SH-SY5Y (cell line): Measurements from ENCODE around the gene CLIC4.

Source experiments
- GATA2 ChIP-seq: IDR thresholded peaks from 2 replicates; pipeline ENCODE4 v1.6.1; 2011; ENCODE audit warnings: mild to moderate bottlenecking, low read depth, low read length
- GATA3 ChIP-seq: IDR thresholded peaks from 2 replicates; pipeline ENCODE4 v1.6.1; 2011; ENCODE audit warnings: low read depth, mild to moderate bottlenecking, low read length, moderate library complexity

Gene CLIC4

DNA sequence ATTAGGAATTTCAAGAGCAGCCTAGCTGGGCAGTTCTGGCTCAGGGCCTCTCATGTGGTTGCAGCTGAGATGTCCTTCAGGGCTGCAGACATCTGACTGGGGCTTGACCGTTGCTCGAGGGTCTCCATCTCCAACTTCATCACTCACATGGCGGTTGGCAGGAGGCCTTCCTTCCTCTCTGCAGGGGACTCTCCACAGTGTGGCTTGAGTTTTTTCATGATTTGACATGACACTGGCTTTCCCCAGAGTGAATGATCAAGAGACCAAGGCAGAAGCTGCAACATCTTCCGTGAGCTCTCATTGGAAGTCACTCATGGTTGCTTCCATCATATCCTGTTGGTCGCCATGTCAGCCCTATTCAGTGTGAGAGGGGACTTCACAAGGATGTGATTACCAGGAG, 110.2 kb downstream of the CLIC4 start:
- no peak for TF ChIP-seq GATA3
- no peak for TF ChIP-seq GATA2

DNA sequence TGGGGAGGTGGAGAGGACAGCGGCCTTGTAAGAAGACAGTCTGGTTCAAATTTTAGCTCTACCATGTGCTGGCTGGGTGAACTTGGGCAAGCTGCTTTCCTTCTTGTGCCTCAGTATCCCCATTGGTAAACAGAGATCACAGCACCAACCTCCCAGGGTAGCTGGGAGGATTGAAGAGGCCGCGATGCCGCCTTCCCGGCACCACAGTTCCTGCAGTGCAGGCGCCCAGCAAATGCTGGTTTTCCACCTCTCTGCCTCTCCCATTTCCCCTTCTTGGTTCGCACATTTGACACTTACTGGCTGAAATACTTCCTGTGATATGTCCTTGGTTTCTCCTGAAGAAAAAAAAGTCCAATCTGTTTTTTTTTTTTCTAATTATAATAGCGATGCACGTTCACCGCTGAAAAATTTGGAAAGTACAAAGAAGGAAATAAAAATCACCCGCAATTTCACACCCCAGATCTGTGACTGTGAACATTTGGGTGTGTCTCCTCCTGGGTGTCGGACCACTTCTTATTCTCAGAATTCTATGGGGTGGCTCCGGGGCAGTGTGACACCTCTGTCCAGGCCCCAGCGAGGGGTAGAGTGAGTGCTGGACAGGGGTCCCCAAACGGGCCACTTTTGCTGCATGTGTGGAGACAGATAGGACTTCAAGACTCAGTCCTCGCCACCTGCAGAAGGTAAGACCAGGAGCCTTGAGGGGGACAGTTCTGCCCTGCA, 111.7 kb downstream of the CLIC4 start:
- TF ChIP-seq GATA2 = no peak
- no peak for TF ChIP-seq GATA3

DNA sequence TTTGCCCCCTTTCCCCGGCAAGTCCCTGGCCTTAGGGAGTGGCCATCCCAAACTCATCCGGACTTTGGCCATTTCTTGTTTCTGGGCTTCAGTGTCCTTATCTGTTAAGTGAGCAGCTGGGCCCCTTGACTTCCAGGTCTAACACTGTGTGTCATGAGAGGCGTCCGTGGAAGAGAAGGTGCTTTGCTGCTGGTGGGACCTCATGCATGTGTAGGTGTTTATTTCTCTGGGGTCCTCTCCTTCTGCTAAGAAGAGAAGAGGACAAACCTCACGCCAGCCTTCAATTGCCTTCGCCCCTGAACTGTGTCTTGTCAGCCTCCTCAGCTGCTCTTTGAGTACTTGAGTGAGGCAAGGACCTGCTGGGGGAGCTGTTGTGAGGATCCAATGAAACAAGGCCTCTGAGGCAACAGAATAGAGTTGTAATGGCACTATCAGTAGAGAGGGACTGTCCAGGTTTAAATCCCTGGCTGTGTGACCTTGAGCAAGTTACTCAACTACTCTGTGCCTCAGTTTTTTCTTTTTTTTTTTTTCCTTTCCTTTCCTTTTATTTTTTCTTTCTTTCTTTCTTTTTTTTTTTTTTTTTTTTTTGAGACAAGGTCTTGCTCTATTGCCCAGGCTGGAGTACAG, 112.4 kb downstream of the CLIC4 start:
- TF ChIP-seq GATA2 = no peak
- TF ChIP-seq GATA3 = no peak

DNA sequence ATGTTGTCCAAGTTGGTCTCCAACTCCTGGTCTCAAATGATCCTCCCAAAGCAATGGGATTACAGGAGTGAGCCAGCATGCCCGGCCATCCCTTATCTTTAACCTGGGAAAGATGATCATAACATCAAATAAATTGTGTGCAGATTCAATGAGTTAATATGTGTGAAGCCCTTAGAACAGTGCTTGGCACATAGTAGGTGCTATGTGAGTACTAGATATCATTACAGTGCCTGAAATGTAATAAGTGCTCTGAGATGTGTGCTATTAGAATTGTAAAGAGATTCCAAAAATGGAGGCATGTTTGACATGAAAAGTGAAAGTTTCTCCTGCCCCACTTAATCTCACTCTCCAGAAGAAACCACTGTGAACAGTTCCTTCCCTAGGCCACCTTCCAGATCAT, 113.0 kb downstream of the CLIC4 start:
- TF ChIP-seq GATA3 (no peak), GATA2 (no peak)

DNA sequence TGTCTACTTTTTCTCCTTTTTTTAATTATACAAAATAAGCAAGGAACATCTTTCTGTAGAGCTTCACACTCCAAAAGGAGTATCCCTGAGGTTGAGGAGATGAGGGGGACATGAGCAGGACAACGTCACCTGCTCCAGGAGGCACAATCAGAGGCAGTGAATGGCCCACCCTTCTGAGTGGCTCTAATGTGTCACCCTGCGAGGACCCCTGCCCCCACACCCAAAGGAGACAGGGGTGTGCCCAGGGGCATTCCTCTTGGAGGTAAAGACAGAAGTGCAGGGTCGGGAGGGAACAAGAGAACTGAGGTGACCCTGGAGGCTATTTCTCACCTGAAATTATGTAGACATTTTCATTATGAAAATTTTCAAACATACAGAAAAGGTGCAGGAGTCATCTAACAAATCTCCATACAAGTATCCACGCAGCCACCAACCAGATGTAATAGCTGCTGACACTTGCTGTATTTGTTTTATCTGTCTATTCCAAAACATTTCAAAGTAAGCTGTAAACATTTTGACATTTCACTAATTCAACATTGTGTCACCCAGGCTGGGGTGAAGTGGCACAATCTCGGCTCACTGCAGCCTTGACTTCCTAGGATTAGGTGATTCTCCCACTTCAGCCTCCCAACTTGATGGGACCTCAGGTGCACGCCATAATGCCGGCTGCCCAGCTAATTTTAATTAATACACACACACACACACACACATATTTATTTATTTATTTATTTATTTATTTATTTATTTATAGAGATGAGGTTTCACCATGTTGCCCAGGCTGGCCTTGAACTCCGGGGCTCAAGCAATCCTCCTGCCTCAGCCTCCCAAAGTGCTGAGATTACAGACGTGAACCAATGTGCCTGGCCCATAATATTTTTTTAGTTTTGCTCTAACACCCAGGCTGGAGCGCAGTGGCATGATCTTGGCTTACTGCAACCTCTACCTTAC, 114.1 kb downstream of the CLIC4 start:
- TF ChIP-seq GATA3 = no peak
- TF ChIP-seq GATA2 = no peak

DNA sequence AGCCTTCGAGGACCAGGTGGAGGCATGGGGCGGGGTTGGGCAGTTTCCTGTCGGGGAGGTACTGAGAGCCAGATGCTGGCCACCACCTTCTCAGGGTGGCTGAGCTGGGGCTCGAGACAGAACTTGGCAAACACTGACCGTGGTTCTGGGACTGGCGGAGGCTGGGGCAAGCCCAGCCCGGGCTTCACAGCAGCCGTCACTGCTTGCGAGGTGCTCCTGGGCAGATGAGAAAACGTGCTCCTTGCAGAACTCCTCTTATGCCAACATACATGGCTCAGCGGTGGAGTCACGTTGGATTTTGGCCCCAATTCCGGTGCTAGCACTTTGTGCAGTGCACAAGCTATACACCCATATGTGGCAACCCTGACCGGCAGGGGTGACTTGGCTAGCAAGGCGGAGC, 115.6 kb downstream of the CLIC4 start:
- TF ChIP-seq GATA2 (no peak), GATA3 (no peak)

DNA sequence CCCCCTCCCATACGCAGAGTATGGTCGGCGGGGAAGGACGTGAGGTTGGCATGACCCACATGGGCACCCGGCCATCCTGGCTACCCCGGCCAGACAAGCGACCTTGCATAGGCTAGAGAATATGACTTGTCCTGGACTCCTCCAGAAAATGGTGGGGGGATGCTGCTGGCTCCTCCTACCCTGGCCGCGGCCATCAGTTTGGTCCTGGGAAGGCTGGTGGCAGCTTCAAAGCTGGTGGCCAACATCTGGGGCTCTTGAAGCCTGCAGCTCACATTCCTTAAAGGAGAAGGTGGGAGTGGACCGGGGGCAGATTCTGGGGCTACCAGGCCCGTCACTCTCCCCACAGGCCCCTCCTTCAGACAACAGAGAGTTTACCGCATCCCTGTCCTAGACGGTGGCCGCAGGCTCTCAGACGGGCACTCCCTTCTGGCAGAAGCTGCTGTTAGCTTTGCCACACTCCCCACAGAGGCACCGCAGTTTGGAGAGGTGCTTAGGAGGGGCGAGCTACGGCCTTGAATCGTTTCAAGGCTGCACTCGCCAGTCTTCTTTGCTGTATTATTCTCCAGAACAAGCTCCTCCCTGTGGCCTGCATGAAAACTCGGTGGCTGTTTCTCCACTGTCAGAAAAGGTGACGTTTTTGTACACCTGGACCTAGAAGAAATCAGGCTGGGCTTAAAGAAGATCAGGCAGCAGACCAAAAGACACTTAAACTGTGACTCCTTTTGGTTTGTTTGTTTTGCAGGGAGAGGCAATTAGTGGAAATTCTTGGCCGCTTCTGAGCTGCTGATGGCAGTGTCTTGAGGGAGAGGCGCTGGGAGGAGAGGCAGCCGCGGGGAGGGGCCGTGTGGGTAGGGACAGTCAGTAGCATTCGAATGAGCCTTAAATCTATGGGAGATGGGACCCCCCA, 116.8 kb downstream of the CLIC4 start:
- no peak for TF ChIP-seq GATA2
- no peak for TF ChIP-seq GATA3

DNA sequence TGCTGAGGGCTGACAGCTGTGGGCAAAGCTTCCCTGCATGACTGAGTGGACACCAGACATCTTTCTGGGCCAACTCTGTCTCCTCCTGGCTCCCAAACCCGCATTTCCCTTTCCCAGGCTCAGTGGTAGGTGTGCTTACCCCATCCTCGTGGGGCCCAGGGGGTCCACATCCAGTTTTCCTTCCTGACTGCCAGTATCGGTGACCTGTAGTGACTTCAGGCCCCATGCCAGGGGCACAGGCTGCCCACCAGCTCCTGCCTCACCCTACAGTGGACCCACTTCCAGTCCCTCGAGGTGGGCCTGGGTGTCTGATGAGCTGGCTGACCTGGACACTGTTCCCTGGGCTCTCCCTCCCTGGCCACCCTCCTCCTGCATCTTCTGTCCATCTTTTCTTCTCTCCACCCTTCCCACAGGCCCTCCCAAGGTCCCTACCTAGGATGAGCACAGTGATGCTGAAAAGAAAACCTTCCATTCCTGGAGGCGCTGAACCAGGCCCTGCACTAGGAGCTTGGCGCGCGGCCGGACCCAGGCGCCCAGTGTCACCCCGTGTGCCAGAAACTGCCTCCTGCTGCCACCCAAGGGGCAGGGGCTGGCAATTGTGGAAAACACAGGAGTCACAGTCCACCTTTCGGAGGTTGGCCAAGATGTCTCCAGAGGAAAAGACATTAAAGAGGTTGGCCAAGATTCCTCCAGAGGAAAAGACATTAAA, 117.7 kb downstream of the CLIC4 start:
- TF ChIP-seq GATA3 = no peak
- no peak for TF ChIP-seq GATA2

DNA sequence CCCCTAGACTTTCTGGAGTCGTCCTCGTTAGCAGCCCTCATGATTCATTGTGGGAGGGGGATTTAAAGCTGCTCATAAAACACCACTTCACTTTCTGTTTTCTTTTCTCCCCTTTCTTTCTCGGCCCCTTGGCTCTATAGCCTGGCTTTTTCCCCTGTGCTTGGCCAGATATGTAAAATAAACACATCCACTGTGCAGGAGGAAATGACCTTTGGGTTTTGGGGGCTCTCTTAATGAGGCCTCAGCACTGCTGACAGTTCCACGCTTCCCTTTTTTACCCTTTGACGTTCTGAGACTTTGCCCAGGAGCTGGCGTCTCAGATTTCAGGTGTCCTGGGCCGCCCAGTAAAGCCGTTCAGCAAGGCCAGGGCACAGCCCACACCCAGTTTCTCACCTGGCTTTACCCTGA, 119.1 kb downstream of the CLIC4 start:
- TF ChIP-seq GATA3 = no peak
- TF ChIP-seq GATA2 = no peak

DNA sequence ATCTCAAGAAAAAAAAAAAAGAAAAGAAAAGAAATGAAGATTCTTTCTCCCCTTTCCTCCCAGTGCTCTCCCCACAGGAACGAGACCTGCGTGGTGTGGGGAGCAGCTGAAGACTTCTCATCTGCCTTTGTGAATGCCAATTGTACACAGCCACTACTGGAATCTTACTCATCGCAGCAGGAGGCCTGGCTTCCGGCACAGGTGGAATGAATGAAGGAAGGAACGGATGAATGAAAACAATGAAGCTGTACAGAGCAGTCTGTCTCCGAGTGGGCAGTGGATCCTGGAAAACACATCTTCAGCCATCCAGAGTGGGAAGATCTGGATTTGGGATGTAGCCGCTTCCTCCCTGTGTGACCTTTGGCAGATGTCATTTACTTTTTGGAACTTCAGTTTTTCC, 119.9 kb downstream of the CLIC4 start:
- TF ChIP-seq GATA2 (no peak), GATA3 (no peak)

DNA sequence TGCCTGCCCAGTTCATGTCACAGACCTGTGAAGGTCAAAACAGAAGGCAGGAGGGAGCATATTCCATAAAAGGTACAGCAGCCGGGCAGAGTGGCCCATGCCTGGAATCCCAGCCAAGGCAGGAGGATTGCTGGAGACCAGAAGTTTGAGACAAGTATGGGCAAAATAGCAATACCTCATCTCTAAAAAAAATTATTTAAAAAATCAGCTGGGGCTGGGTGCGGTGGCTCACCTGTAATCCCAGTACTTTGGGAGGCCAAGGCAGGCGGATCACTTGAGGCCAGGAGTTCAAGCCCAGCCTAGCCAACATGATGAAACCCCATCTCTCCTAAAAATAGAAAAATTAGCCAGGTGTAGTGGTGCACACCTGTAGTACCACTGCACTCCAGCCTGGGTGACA, 120.3 kb downstream of the CLIC4 start:
- TF ChIP-seq GATA2 (no peak), GATA3 (no peak)

DNA sequence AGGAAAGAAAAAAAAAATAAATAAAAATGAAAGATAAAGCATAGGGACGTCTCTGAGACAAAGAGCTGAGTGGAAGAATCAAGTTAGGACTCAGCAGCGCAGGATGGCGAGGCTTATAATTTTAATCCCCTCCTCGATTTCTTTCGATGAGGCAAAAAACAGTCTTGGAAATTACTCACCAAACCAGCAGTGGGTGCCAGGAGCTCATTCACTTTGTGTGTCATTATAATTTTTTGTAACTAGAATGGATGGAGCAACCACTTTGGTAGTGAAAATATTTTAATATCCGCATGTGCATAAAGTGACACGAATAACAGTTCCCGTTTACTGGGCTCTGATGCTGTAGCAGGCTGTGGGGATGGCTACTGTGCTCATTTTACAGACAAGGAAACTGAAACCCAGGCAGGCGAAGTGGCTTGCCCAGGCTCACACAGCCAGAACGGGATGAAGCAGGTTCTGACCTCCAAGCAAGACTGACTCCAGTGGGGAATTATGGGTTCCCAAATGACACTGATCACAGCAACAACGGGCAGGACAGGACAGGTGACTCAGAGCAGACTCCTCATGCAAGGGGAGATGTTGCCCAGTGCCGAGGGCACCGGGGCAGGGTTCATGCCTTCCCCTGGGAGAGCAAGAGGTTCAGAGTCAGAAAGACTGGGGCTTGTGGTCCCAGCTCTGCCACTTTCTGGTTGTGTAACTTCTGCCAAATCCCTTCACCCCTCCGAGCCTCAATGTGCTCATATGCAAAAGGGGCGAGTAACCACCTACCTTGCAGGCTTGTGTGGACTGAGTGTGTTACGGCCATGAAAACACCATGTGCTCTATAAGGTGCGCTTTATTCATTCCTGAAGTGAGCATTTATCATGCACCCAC, 121.2 kb downstream of the CLIC4 start:
- TF ChIP-seq GATA2 = no peak
- TF ChIP-seq GATA3 = no peak
